Activated T-cell treated with anti-CD3 and anti-CD28 coated beads for 1 hour (primary cell): ENCODE measurements around the gene TXNDC11.

Source experiments
- DNase-seq: peaks from one replicate; pipeline ENCODE4 v3.0.0-alpha.2; 2020; ENCODE audit warnings: low read depth

TXNDC11 gene

DNA sequence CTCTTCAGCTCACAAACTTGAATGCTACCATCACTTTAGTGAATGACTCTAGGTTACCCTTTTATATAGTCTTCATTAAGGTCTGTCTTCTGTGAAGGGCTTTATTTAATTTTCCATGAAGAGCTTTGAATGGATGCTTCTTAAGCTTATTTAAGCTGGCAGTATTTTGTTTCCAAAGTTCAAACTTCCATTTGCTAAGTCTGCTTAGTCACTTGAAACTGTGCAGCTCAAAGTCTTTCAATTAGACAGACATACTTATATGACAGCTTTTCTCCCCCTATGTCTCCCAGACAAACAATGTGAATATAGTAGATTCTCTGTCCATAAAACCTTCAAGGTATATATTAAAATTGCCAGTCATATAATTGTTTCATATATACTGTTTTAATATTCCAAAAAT is 23.5 kb downstream of the TXNDC11 start:
- no peak for DNase-seq

DNA sequence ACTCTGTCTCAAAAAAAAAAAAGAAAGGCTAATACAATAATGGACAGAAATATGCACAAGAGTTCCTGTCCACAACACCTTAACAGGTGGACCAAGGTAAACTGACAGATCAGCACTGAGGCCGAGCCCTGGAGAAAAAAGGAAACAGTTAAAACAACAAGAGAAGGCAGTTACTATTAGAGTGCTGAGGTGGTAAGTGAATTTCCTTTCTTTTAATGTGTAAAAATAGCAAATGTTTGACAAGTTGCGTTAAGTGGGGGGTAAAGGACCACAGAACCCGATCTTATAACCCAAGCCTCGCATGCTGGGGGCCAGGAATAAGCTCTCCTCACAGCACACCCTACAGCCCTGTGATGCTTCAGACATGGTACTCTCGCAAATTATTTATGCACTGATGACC is 24.8 kb downstream of the TXNDC11 start:
- no peak for DNase-seq

DNA sequence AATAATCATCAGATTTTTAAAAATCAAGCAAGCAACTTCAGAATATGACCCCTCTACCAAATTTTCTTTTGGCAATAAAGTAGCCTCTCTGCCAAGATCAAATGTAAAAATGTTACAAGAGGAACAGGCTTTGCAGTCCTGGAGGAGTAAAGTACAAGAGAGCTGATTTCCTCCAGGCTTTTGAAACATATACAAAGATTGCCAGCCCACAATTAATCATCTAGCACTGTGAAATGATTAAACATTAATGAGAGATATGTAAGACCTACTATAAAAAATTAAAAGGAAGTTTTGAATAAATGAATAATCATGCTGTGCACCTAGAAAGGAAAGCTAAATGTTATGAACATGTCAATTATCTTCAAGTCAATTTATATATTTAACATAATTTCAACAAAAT is 26.3 kb downstream of the TXNDC11 start:
- DNase-seq, result no peak

DNA sequence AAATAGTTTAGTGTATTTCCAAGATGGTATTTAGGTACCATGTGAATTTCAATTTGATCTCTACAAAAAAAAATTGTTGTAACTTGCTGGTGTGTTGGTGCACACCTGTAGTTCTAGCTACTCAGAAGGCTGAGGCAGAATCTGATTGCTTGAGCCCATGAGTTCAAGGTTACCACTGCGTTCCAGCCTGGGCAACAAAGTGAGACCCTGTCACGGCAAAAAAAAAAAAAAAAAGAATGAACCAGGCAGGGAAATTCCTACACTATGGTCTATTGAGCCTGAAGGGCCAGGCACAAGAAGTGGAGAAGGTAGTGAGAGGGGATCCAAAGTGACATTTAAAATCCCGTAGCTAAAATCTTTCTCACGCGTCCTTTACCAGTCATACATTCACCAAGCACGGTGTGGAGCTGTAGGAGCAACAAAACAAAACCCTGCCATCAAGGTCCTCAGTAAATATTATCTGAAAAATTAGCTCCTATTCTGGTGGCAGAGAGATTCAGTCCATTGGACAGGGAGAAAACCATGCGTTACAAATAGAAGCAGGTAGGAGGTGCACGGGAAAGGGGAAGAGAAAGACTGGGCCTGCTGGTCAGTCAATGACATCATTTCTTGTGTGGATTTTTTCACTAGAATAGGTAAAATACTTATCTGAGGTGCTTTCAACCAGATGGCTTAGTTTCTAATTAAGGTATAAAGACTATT is 27.3 kb downstream of the TXNDC11 start:
- DNase-seq, result no peak

DNA sequence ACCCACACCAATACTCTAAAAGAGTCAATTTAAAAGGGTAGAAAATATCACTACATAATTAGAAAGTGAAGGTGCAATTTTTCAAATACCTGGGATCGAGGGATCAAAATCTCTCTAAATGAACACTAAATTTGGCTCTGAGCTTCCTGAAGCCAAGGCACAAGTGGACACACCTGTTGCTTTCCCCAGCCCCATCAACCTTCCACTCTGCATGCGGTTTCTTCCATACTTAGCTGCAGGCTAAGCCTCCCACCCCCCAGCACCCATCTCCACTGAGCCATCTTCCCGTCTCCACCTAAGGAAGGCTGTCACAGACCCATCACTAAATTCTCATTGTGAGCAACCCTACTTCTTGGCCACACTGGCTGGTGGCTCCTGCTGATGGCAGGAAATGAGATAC is 30.5 kb downstream of the TXNDC11 start:
- DNase-seq, result no peak

DNA sequence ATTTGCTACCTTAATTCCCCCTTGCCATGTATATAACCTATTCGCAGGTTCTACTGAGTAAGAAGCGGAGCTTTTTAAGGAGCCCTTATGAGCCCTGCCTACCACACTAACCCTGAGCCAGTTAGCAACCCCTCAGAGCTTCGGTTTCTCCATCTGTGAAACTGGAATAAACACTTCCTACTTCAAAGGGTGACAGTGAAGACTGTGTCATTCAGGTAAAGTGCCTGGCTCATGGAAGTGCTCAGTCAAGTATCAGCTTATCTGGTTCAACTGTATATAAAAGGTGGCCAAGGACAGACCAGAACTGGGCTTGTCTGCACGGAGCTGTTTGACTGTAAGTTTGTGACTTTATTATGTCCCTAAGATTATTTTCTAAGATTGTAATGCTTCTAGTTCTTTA is 31.0 kb downstream of the TXNDC11 start:
- DNase-seq, result no peak

DNA sequence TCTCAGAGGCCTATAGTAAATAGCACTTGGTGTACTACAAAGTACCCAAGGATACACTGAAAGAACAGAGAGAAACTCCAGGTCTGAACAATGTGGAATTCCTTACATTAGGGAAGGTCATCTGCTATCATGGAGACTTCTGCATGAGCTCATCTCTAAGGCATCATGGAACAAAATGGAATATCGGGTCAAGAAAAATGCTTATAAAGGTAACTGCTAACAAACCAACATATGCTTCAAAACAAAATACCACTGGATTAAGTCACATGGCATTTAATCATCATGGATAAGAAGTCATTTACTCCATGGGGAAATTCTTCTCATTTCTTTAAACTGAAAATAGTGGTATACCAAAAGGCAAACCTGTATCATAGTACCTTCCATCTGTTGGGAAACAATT is 34.2 kb downstream of the TXNDC11 start:
- DNase-seq, result no peak

DNA sequence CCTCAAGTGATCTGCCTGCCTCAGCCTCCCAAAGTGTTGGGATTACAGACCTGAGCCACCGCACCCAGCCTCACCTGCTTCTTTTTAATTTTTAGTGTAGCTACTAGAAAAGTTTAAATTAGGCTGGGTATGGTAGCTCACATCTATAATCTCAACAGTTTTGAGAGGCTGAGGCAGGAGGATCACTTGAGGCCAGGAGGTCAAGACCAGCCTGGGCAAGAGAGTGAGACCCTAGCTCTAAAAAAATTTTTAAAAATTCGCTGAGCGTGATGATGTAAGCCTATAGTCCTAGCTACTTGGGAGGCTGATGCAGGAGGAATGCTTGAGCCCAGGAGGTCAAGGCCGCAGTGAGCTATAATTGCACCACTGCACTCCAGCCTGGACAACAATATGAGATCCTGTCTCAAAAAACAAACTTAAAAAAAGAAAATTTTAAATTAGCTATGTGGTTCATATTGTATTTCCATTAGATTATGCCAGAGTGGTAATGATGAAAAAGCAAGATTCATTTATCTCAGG is 34.9 kb downstream of the TXNDC11 start:
- DNase-seq, result no peak

DNA sequence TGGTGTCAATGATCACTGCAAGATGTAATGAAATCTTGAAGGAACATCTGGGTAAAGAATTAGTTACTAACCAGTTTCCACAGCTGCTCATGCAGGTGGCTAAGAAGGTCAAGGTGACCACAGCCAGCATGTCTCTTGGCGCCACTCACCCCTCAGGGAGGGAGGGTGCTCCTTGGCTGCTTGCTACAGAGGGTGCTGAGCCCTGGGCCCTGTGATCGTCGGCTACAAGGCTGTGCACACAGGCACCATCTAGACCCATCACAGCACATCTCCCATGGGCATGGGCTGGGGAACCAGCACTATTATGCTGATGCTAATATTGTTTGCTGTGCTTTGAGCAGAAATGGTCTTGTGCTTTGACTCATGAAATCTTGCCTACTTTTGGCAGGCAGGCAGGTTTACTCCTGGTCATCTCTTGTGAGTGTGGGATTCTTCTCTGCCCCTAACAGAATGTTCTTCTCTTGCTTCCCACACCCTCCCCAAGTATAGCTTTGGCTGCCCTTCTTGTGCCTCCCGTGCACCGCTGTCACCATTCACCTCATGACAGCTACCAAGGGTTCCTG is 36.4 kb downstream of the TXNDC11 start:
- DNase-seq, result no peak

DNA sequence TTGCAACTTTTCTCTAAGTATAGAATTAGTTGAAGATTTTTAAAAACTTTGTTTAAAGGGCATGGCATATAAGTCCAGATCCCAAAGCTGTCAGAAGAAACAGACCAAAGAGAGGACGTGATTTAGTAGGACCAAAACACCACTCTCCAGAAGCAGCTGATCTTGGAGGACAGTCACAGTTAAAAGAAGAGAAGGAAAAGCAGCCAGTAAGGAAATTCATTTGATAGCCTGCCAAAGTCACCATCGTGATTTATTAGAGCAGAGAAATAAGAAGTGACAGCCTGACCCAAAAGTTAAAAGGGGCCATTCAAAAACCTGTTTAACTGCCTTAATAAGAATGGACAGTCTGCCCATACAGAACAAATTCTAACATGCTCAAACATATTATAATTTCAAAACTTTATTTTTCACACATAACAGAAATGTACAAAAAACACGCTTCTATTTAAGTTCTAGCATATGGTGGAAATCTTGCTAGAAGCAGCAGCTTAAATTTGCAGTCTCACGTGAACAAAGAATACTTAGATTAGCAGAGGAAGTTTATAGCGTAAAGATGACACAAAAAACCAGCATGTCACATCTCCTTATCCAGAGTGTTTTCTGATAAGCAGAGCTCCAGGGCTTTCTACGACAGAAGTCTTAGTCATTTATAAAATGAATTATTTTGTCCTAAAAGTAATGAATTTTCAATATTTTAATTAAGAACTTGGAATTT is 37.2 kb downstream of the TXNDC11 start:
- DNase-seq, result no peak

DNA sequence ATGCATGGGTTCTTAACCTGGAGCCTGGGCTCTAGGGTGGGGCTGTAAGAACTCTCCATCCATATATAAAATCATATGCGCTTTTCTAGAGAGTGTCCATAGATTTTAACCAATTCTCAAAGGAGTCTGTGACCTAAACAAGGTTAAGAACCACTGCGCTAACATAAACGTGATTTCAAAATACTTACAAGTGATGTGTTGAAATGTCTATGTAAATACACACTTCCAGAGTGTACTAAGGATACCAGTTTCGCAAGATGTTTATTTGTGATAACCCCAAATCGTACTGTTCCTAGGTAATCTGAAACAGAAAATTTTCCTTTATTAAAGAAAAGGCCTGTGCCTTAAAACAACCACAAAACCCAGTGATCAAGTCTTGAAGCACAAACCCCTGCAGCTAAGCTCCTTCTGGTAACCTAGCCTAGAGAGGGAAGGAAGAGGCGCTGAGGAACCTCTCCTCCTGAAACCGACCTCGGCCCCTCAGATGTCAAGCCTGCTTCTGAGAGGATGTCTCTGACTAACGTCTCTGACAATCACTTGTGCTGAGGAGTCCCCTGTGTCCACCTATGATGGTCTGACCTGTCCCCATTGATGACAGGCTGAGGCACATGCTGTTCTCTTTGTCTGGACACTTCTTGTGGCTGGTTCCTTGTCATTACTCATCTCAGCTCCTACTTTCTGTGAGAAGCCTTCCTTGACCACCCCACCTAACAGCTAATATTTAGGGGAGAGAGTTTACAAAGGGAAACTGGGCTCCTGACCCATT is 42.2 kb downstream of the TXNDC11 start:
- DNase-seq, result no peak

DNA sequence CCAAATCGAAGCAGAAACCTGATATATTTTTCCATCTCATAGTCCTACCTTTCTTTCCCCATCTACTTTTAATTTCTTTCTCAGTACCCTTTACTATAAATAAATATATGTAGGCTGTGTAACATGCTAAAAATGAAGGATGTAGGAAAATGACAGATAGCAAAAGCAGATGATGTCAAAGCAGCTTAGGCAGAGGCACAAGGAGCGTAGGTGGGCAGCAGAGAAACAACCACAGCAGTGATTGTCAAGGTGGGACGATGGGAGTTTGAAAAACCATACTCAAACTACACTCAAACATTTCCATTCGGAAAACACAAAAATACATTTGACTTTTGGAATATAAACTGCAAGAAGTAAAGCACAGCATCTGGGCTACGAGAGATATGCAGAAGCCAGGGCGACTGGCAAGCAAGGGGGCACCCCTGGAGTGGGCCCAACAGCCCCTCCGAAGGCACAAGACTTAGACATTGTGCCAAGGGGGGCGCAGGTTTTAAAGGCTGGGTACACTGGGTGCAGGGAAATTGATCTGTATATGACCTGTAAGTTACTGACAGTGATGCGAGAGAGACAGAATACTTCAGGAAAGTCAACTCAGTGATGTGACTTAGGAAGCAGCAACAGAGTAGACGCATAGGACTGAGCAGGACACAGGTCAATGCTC is 43.3 kb downstream of the TXNDC11 start:
- no peak for DNase-seq

DNA sequence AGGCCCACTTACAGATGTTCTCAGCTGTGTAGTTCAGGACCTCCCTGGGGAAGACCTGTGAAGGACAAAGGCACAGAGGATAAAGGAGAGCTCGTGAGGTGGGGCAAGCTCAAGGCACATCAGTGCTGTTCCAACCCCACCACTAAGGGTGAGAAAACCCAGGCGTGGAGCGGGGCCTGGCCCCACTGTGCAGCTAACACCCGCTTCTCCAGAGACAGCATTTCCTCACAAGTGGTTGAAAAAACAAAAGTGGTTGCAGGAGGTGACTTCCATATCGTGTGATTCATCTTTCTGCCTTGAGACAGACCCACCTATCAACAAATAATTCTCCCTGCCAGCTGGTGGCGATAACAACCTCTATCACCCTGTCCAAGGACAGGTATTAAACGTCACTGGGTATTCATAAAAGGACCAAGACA is 44.4 kb downstream of the TXNDC11 start:
- DNase-seq, result no peak

DNA sequence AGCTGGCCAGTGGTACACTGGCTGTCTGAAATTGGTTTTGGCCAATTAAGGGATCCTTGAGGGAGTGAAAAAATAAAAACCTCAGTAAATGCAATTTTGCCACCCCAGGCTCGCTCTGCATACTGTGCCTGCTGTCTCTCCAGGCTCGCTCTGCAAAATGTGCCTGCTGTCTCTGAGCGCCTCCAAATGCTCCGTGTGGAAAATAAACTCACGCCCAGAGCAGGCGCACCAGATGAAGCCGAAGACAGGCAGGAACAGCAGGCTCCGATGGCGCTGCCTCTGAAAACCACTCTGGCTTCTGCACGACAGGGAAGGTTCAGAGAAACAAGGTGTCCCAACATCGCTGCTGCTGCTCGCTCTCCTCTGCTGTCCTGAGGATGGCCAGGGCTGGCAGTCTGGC is 45.3 kb downstream of the TXNDC11 start:
- DNase-seq, result no peak

DNA sequence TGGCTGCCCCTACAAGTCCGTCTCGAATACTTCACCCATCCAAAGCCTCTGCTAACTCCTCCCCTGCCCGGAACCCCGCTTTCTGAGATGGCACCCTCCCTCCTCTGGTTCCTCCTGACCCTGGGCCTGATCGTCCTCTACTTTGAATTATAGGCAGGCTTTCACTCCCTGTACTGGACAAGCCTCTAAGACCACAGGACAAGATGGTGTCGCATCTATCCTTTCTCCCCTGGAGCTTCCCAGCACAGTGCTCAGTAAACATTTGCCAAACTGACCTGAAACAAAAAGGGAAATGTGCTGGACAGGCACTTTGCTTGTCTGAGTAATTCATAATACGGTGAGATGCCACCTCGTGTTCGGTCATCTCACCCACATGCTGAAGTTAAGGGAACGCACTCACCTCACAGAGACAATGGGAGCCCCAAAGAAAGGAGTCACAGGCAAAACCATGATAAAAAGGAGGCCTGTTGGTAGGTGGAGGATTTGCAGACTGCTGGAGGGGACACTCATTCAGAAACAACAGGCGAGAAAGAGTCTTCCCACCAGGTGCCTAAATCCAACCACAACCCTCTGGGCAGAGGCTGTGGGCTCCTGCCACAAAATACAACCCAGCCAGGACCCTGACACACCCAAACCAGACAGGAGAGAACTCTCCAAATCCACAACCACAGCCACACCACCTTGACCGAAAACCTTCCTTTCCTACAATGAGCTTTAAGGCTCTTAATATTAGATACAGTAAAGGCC is 46.2 kb downstream of the TXNDC11 start:
- no peak for DNase-seq

DNA sequence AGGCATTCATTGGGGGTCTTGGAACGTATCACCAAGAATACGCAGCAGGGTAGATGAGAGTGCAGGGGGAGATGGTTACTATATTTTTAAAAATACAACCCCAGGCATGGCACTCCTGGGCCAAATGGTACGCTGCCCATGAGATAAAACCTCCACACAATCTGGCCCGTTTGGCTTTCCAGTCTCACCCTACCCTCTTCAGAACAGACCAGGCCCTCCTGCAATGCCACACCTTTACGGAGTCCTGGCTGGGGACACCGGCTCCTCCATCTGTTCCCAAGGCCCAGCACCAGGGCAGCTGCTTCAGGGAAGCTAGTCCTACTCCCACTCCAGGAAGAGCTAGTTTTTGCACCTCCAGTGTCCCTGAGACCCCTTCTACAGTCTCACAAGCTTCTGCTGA is 50.0 kb downstream of the TXNDC11 start:
- no peak for DNase-seq

DNA sequence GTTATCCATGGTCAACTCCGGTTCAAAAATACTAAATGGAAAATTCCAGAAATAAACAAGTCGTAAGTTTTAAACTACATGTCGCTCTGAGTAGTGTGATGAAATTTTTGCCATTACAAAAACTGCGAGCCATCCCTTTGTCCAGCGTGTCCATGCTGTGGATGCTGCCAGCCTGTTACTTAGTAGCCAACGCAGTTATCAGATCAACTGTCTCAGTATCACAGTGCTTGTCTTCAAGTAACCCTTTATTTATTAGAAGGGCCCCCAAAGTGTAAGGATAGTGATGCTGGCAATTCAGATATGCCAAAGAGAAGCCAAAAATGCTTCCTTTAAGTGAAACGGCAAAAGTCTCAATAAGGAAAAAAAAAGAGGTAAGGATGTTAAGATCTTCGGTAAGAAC is 50.5 kb downstream of the TXNDC11 start:
- no peak for DNase-seq

DNA sequence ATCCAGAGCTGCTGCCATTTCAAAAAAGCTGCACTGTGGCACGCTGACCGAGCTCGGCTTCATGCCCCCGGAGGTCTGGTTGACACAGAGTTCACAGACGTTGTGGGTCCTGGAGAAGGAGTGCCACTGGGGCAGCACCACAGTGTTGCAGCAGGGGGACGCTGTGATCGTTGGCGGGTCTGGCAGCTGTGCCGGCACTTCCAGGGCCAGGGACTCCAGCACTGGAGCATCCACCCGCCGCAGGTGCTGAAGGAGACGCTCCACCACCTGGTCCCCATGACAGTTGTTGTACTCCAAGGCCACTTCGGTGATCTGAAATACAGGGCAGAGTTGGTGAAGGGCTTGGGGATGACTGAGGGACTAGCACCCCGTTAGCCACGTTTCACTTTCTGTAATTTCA is 50.9 kb downstream of the TXNDC11 start:
- DNase-seq, result no peak

DNA sequence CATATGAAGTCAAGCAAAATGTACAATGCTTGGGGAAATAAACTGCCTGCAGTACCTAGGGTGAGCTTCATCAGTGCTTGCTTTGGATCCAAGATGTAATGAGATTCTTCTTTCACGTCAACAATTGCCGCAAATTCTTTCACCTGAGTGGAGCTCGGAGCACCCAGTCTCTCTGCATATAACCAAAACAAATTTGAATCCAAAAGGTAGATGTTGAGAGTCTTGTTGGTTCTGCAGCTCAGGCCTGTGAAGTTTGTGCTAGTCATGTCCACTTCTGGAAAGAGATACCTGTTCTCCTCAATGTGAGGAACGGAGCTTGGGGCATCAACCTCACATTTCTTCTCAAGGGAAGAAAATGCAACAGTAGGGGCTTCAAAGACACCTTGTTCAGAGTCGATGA is 51.4 kb downstream of the TXNDC11 start:
- no peak for DNase-seq

DNA sequence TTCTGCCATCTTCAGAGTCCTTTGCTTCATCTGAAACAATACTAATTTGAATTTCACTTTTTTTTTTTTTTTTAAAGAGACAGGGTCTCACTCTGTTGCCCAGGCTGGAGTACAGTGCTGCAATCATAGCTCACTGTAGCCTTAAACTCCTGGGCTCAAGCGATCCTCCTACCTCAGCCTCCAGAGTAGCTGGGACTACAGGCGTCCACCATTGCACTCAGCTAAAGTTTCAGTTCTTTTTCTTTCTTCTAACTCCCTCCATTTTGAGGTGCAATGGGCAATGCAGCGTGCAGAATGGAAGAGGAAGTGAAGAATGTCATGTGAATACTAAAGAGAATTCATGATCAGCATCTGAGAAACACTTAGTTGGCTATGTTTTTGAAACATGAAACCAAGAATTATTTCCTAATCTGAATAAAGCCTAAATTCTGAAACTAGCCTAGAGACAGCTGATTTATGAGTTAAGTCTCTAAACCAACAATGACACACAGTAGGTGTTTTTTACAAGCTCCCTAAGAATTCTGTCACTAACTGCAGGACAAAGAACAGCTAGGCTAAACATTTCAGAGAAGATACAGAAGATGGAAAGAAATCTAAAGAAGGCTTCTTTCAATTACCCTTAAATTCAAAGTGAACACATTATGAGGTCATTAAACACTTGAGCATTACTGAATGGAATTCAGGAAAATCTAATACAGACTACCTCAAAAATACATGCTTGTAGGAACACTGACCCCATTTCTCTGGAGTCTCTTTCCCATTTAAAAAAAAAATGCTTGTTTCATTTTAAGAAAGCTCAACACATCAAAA is 53.4 kb downstream of the TXNDC11 start:
- no peak for DNase-seq

DNA sequence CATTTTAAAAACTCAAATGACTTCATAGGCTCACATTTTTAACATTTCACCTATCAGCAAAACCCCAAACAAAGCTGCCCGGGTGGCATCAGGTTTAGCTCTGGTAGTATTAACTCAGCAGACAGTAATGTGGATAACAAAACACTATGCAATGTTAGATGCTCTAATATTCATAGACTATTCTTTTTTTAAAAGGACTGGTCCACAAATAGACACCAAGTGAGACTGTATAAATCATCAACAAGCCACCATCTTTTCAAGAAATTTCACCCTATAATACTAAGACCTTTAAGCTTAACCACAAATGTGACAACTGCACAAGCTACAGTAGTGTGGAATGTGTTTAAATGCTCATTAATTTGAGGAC is 54.2 kb downstream of the TXNDC11 start:
- no peak for DNase-seq
